ENCODE measurements around the gene FANCM. TPM values are rescaled to one million over a fixed set of nuclear protein-coding genes. Genes with fewer than 3 reads are reported as not detected.
A peak's percentile ranks its signal among the peaks of the same experiment; 100 is the strongest.

The FANCM gene
- total and polyA plus RNA-seq, 2 donors (not counting 3 experiments of a cell fraction or from before 2014, with no cell fraction given), result 2.2 to 13.7 TPM

DNA sequence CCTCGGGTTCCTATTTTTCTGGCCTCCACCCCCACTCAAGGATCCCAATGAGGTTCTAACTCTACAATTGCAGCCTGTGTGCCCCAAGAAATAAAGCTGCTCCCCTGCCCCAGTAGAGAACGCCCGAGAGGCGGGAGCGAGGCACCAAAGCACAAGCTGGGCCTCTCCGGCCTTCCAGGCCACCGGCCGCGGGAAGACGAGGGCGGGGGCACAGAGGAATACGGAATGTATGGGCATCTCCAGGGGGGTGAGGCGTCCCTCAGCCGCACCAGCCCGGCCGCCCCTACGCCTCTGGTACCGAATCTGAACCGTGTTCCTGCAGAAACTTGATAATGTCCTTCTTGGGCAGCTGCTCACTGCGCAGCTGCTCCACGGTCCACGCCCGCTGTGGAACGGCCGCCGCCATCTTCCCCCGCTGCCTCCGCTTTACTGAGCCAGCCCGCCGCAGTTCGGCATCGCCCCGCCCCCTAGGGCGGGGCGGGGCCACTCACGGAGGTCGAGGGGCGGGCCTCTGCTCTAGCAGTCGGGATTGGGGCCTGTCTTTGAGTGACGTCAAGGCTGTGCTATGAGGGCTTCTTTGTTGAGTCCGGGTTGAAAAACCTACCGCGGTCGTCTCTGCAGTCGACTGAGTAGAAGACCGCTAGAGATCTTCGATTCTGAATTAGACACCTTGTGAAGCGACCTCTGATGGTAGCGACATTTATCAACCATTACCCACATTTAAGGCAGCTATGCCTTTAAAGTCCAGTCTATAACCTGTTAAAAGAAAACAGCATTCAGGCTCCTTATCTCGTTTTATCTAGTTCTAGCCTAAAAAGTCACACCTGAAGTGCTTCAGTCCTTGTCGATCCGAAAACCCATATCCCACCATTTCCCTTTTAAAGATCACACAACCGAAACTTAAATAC, 1.4 kb upstream of the FANCM start, which contains the start of gene FKBP3:
TSS of gene FKBP3 (minus strand) at position 431 of the 908 bp plus-strand sequence. CDS start at position 406, 25 bp downstream.
- POLR2A ChIA-PET, result interaction anchor here (1.1 kb wide), 1 partner anchor 21 kb away, joined by 4 read pairs; no protein-coding TSS in a partner anchor
- CTCF ChIA-PET, result interaction anchor here (0.8 to 5.6 kb wide), 8 partner anchors 21 to 220 kb away, joined by 3 to 34 read pairs (median 4); partner anchors contain the start of genes KLHL28 and MIS18BP1
- Histone ChIP-seq H4K20me1 (replicated peaks; ENCODE audit: control insufficient read depth, extremely low read depth, insufficient read depth, low read length) (peaks cover 5% of the 10 kb centered on the region), H3K27me3 (ENCODE audit: control insufficient read depth in 2 of 2, insufficient read depth in 2 of 2, low read length in 2 of 2) (no peaks in the 10 kb centered on the region), H2AFZ (ENCODE audit: low read depth, low read length) (peak within 1 kb of the TSS; percentile 69), H3K4me2 (ENCODE audit: insufficient read depth, low read length) (peak within 1 kb of the TSS; percentile 99), H3K79me2 (ENCODE audit: control insufficient read depth, insufficient read depth, low read length) (peaks cover 64% of the 10 kb centered on the region), H3K4me1 (ENCODE audit: control insufficient read depth, extremely low read depth, insufficient read depth, low read length) (peaks cover 20% of the 10 kb centered on the region), H3K9ac (replicated peaks; ENCODE audit: extremely low read depth, insufficient read depth, low read length) (peak within 1 kb of the TSS; percentile 94), H3K9me3 (replicated peaks; ENCODE audit: control insufficient read depth, insufficient read depth, low read length) (no peaks in the 10 kb centered on the region), H3K4me3 (replicated peaks in 1 of 3; ENCODE audit: insufficient read depth in 1 of 3, low read depth in 1 of 3, low read length in 3 of 3) (peak within 1 kb of the TSS; percentile 78 to 90 (median 84)), H3K36me3 (ENCODE audit: control insufficient read depth in 2 of 2, extremely low read depth in 1 of 2, insufficient read depth in 2 of 2, low read length in 2 of 2) (peaks cover 0 to 1% of the 10 kb centered on the region in 2 experiments), H3K9me1 (replicated peaks; ENCODE audit: control insufficient read depth, extremely low read depth, insufficient read depth, low read length) (no peaks in the 10 kb centered on the region), H3K27ac (ENCODE audit: insufficient read depth, low read depth, low read length) (peak within 1 kb of the TSS; percentile 61)
- dilution Hi-C loops (cut with MboI; ENCODE audit: extremely low pct_ligation_motif_present, low sequenced_read_pairs), result no loop called here
- FAIRE-seq, result peak; percentile 90
- intact Hi-C loops (cut with micrococcal nuclease), result loop anchor here (1.0 to 2.0 kb wide), 7 partner anchors 22 to 237 kb away; partner anchors contain the start of genes MIS18BP1, PRPF39 and TOGARAM1
- TF ChIP-seq EZH2 (IDR thresholded peaks at IDR 0.05; ENCODE audit: borderline replicate concordance, low read depth, low read length, severe bottlenecking) (no peak), POLR2AphosphoS5 (IDR thresholded peaks at IDR 0.05; ENCODE audit: insufficient read depth, low read depth, low read length) (peak; percentile 92), POLR2A (IDR thresholded peaks at IDR 0.05; ENCODE audit: low read depth, low read length) (peak; percentile 88), MYC (IDR thresholded peaks at IDR 0.05; ENCODE audit: low read depth, low read length) (no peak), FOS (IDR thresholded peaks at IDR 0.05; ENCODE audit: borderline replicate concordance, insufficient read depth, low read length) (no peak)
- TF ChIP-seq, protein P1, sequence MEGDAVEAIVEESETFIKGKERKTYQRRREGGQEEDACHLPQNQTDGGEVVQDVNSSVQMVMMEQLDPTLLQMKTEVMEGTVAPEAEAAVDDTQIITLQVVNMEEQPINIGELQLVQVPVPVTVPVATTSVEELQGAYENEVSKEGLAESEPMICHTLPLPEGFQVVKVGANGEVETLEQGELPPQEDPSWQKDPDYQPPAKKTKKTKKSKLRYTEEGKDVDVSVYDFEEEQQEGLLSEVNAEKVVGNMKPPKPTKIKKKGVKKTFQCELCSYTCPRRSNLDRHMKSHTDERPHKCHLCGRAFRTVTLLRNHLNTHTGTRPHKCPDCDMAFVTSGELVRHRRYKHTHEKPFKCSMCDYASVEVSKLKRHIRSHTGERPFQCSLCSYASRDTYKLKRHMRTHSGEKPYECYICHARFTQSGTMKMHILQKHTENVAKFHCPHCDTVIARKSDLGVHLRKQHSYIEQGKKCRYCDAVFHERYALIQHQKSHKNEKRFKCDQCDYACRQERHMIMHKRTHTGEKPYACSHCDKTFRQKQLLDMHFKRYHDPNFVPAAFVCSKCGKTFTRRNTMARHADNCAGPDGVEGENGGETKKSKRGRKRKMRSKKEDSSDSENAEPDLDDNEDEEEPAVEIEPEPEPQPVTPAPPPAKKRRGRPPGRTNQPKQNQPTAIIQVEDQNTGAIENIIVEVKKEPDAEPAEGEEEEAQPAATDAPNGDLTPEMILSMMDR (IDR thresholded peaks at IDR 0.05; ENCODE audit: extremely low read depth in 1 of 2, insufficient read depth in 1 of 2, low read depth in 1 of 2, low read length in 2 of 2), result peak in 1 of 2 donors; percentile 10
- peak; percentile 97 for DNase-seq (ENCODE audit: low read depth, low spot score)
- BruUV-seq (replicated peaks), result TSS peak; percentile 29
